PC-3 (cell line): ENCODE results near the gene ARPC5.

Experiments used
- EZH2 ChIP-seq: fragments of 300-600 bp; sonication (generic); IDR thresholded peaks from one replicate; pipeline ENCODE4 v1.6.1; 2017; ENCODE audit warnings: antibody characterized with exemption, mild to moderate bottlenecking, low read length; ENCODE audit not compliant: unreplicated experiment
- EZH2phosphoT487 ChIP-seq: fragments of 300-600 bp; sonication (generic); IDR thresholded peaks from 2 replicates; pipeline ENCODE4 v1.6.1; 2018; ENCODE audit warnings: mild to moderate bottlenecking, antibody characterized with exemption, low read length, borderline replicate concordance
- TF ChIP-seq, protein P1 (sequence below): fragments of 300-600 bp; sonication (generic); conservative IDR thresholded peaks from 2 replicates; pipeline ENCODE4 v1.5.1; 2017; ENCODE audit warnings: antibody characterized with exemption, low read depth, mild to moderate bottlenecking, low read length

DNA sequence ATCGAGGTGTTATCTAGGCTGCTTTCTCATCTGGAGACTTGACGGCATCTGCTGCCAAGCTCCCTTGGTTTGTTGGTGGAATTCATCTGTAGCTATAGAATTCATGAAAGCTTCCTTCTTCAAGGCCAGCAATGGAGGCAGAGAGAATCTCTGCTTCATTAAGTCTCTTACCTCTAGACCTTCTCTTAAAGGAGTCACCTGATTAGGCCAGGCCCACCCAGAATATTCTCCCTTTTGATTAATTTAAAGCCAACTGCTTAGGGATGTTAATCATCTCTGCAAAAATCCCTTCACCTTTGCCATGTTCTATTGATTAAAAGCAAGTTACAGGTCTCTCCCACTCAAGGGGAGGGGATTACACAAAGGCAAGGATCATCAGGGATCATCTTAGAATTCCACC, 40.0 kb downstream of the ARPC5 start:
- TF ChIP-seq, protein P1, sequence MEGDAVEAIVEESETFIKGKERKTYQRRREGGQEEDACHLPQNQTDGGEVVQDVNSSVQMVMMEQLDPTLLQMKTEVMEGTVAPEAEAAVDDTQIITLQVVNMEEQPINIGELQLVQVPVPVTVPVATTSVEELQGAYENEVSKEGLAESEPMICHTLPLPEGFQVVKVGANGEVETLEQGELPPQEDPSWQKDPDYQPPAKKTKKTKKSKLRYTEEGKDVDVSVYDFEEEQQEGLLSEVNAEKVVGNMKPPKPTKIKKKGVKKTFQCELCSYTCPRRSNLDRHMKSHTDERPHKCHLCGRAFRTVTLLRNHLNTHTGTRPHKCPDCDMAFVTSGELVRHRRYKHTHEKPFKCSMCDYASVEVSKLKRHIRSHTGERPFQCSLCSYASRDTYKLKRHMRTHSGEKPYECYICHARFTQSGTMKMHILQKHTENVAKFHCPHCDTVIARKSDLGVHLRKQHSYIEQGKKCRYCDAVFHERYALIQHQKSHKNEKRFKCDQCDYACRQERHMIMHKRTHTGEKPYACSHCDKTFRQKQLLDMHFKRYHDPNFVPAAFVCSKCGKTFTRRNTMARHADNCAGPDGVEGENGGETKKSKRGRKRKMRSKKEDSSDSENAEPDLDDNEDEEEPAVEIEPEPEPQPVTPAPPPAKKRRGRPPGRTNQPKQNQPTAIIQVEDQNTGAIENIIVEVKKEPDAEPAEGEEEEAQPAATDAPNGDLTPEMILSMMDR: no peak
- no peak for TF ChIP-seq EZH2
- no peak for TF ChIP-seq EZH2phosphoT487
